NT2/D1 (cell line): ENCODE measurements around the gene SPTBN5.

Experiments
- DNase-seq: peaks from one replicate; pipeline ENCODE4 v3.0.0-alpha.2; 2011; ENCODE audit warnings: low read depth, low spot score
- H3K27me3 ChIP-seq: 2 replicates; pipeline ENCODE4 v1.6.0; 2011; ENCODE audit warnings: mild to moderate bottlenecking; ENCODE audit not compliant: insufficient read length, insufficient read depth
- H3K36me3 ChIP-seq: 2 replicates; pipeline ENCODE4 v1.6.1; 2011; ENCODE audit warnings: mild to moderate bottlenecking, low read length, mixed read lengths; ENCODE audit not compliant: insufficient read depth, insufficient read length
- H3K4me1 ChIP-seq: 2 replicates; pipeline ENCODE4 v1.5.1; 2011; ENCODE audit not compliant: insufficient read depth, insufficient read length
- H3K4me3 ChIP-seq: 2 replicates; pipeline ENCODE4 v1.5.1; 2011; ENCODE audit warnings: low read depth; ENCODE audit not compliant: insufficient read length
- H3K9ac ChIP-seq: 2 replicates; pipeline ENCODE4 v1.6.0; 2011; ENCODE audit warnings: low read depth; ENCODE audit not compliant: insufficient read length
- H3K9me3 ChIP-seq: 2 replicates; pipeline ENCODE4 v1.5.1; 2011; ENCODE audit warnings: mild to moderate bottlenecking, low read length; ENCODE audit not compliant: insufficient read depth
- SUZ12 ChIP-seq: IDR thresholded peaks from 2 replicates; pipeline ENCODE4 v1.6.1; 2011; ENCODE audit not compliant: insufficient read length, insufficient read depth; ENCODE audit errors: extremely low read depth
- YY1 ChIP-seq: IDR thresholded peaks from 2 replicates; pipeline ENCODE4 v1.6.1; 2011; ENCODE audit not compliant: insufficient read length, insufficient read depth
- ZNF274 ChIP-seq: IDR thresholded peaks from 2 replicates; pipeline ENCODE4 v1.6.1; 2011; ENCODE audit warnings: mild to moderate bottlenecking, low read depth, low read length

SPTBN5 gene

GRCh38 chr15:41893422-41894250, at the start of gene SPTBN5:
Gene SPTBN5, minus strand, starts transcription at chr15:41894053. Its CDS starts 556 bp downstream, at chr15:41893497.
- Histone ChIP-seq H3K4me3 (no peak within 1 kb of the TSS), H3K4me1 (peaks cover 33% of the 10 kb centered on the region), H3K27me3 (no peaks in the 10 kb centered on the region), H3K9ac (peak within 1 kb of the TSS; percentile 67), H3K9me3 (no peaks in the 10 kb centered on the region), H3K36me3 (no peaks in the 10 kb centered on the region)
- no peak for TF ChIP-seq YY1
- TF ChIP-seq SUZ12, result no peak
- no peak for TF ChIP-seq ZNF274
- DNase-seq, result no peak

- TF ChIP-seq SUZ12 (no peak), ZNF274 (no peak), YY1 (no peak)
- Histone ChIP-seq H3K9ac (no peak overlapping the region), H3K27me3 (no peaks in the 10 kb centered on the region), H3K36me3 (peaks cover 32% of the 10 kb centered on the region), H3K4me3 (no peak overlapping the region), H3K4me1 (peaks cover 10% of the 10 kb centered on the region), H3K9me3 (no peaks in the 10 kb centered on the region)
- no peak for DNase-seq
Measured at GRCh38 chr15:41942886-41943285, 49.0 kb upstream of the SPTBN5 start.

GRCh38 chr15:41941644-41942415, 48.0 kb upstream of the SPTBN5 start:
- no peak overlapping the region for H3K9ac ChIP-seq
- H3K27me3 ChIP-seq, result no peaks in the 10 kb centered on the region
- peak; percentile 20 for DNase-seq
- no peak overlapping the region for H3K4me3 ChIP-seq
- peaks cover 10% of the 10 kb centered on the region for H3K4me1 ChIP-seq
- H3K36me3 ChIP-seq, result peaks cover 40% of the 10 kb centered on the region
- no peaks in the 10 kb centered on the region for H3K9me3 ChIP-seq
- no peak for TF ChIP-seq SUZ12
- no peak for TF ChIP-seq YY1
- TF ChIP-seq ZNF274, result no peak

- peaks cover 7% of the 10 kb centered on the region for H3K4me1 ChIP-seq
- no peak overlapping the region for H3K4me3 ChIP-seq
- DNase-seq, result no peak
- no peaks in the 10 kb centered on the region for H3K27me3 ChIP-seq
- peaks cover 44% of the 10 kb centered on the region for H3K36me3 ChIP-seq
- TF ChIP-seq ZNF274, result no peak
- no peak for TF ChIP-seq YY1
- no peak for TF ChIP-seq SUZ12
- no peak overlapping the region for H3K9ac ChIP-seq
- no peaks in the 10 kb centered on the region for H3K9me3 ChIP-seq
Measured at GRCh38 chr15:41940441-41940857, 46.6 kb upstream of the SPTBN5 start.

GRCh38 chr15:41939986-41940385, 46.1 kb upstream of the SPTBN5 start:
- TF ChIP-seq YY1 (no peak), ZNF274 (no peak), SUZ12 (no peak)
- Histone ChIP-seq H3K4me1 (peaks cover 8% of the 10 kb centered on the region), H3K9me3 (no peaks in the 10 kb centered on the region), H3K36me3 (peaks cover 44% of the 10 kb centered on the region), H3K27me3 (no peaks in the 10 kb centered on the region), H3K4me3 (no peak overlapping the region), H3K9ac (no peak overlapping the region)
- DNase-seq, result no peak

- Histone ChIP-seq H3K36me3 (peaks cover 40% of the 10 kb centered on the region), H3K9me3 (no peaks in the 10 kb centered on the region), H3K4me1 (peaks cover 13% of the 10 kb centered on the region), H3K9ac (no peak overlapping the region), H3K4me3 (no peak overlapping the region), H3K27me3 (no peaks in the 10 kb centered on the region)
- no peak for DNase-seq
- TF ChIP-seq YY1 (no peak), ZNF274 (no peak), SUZ12 (no peak)
Measured at GRCh38 chr15:41937568-41937923, 43.7 kb upstream of the SPTBN5 start.
